GM18526 (cell line): ENCODE measurements around the gene SYT1.

ENCODE experiments used
- POLR2A ChIP-seq: IDR thresholded peaks from 3 replicates; pipeline ENCODE4 v1.6.1; 2011; ENCODE audit not compliant: insufficient read length; ENCODE audit errors: extremely low read depth

SYT1 gene

DNA sequence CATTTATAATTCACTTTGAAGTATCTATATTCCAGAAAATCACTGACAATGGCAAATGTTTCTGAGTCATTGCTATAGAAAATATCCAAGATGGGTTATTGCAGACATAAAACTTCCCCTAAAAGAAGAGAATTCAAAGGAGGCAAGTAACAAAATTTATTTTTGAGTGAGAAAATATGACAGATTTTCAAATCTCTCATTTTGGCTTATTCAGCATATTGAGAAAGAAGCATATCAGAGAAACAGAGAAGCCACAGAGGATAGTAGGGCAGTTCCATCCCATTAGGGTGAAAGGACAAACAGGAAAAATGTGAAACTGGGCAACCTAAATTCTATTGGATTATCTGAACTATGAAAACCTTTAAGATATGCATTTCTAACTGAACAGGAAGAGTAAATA, 85.0 kb downstream of the SYT1 start:
- no peak for TF ChIP-seq POLR2A

DNA sequence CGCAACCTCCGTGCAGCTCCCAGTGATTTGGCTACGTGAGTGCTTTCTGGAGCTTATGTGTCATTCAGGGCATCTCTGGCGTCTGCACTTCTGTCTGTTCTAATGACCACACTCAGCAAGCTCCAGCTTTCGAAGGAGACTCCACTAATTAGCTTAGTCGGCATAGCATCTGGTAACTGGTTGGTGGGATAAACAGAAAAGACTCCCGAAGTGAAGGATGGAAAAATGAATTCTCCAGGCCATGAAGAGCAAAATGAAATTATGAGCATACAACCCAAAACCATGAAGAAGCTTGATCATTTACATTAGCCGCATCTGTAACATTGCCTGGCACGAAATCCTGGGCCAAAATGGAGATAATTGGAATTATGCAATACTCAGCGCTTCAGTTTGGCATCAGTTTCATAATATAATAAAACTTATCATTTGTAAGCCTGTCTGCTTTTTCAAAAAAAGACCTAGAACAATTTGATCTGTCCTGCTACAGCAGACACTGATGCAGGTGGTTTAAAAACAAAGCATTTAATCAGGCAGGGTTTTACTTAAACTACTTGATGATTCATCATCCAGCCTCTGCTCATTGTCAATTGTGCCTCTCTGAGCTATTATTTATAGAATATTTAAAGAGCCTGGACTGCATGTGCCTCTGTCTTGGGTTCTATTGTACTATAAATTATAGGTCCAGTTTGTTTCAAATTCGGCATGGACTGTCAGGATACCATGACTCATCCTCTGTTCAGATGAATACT, 87.4 kb downstream of the SYT1 start:
- TF ChIP-seq POLR2A = no peak

DNA sequence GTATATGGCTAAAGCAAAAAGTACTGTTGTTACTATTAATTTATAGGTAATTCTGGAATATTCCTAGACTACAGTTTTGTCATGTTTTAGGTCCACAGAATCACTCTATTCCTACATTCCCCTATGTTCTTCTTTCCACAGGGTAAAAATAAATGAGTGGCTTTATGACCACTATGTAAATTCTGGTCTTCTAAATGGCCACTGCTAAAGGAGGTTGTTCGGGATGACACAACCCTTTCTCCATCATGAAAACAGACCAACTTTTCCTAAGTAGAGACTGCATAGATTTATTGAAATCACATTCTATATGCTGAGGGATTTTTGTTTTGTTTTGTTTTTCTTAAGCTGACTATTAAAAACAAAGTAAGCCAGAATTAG, 88.0 kb downstream of the SYT1 start:
- no peak for TF ChIP-seq POLR2A

- no peak for TF ChIP-seq POLR2A
Measured at GRCh38 chr12:78958941-78959340, 94.4 kb downstream of the SYT1 start.

GRCh38 chr12:78959556-78959955, 95.0 kb downstream of the SYT1 start:
- TF ChIP-seq POLR2A = no peak

DNA sequence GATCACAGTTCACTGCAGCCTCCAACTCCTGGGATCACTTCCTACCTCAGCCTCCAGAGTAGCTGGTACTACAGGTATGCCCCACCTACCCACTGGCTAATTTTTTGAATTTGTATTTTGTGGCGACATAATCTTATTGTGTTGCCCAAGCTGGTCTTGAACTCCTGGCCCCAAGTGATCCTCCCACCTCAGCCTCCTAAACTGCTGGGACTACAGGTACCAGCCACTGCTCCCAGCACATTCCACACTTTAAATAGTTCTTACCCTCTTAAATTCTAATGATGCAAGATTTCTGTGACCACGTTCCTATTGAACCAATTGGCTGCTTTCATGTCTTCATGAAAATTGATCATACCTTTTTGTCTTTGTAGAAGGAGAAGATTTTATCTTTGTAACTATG, 96.6 kb downstream of the SYT1 start:
- no peak for TF ChIP-seq POLR2A

GRCh38 chr12:78963439-78964227, 99.1 kb downstream of the SYT1 start:
- TF ChIP-seq POLR2A = no peak

GRCh38 chr12:78964521-78964920, 99.9 kb downstream of the SYT1 start:
- no peak for TF ChIP-seq POLR2A

GRCh38 chr12:78966062-78966461, 101.5 kb downstream of the SYT1 start:
- no peak for TF ChIP-seq POLR2A

- no peak for TF ChIP-seq POLR2A
Measured at GRCh38 chr12:78966926-78967325, 102.4 kb downstream of the SYT1 start.

DNA sequence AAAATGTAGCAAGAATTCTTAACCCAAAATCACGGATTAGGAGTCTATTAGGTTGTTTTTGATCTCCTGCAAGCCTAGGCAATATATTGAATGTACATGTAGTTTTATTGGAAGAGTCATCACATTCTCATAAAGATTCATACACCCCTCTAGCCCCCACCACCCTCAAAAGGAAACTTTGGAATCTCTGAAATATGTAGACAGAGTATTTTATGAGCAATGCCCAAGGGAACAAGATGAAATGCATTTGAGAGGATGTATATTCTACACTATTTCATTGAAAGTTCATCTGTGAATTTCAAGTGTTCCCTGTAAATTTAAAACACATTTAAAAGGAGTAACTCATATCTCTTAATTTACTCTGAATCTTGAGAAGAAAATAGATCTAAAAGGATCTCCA, 103.7 kb downstream of the SYT1 start:
- TF ChIP-seq POLR2A = no peak

DNA sequence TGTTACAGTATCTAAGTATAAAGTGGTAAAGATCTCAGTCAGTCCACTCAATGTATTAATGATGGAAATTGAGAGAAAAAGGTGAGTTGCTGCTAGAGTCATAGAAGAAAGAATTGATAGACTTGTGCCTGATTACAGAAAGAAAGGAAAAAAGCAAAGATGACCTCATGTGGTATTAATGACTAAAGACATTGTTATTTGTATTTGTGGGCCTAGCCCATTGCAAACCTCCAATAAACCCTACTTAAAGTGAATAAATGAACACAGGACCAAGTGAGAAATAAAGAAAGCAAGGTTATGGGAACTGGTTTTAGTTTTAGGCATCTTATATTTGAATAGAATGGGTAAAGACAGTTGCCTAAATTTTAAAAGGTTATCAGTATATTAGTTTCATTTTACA, 105.5 kb downstream of the SYT1 start:
- no peak for TF ChIP-seq POLR2A

DNA sequence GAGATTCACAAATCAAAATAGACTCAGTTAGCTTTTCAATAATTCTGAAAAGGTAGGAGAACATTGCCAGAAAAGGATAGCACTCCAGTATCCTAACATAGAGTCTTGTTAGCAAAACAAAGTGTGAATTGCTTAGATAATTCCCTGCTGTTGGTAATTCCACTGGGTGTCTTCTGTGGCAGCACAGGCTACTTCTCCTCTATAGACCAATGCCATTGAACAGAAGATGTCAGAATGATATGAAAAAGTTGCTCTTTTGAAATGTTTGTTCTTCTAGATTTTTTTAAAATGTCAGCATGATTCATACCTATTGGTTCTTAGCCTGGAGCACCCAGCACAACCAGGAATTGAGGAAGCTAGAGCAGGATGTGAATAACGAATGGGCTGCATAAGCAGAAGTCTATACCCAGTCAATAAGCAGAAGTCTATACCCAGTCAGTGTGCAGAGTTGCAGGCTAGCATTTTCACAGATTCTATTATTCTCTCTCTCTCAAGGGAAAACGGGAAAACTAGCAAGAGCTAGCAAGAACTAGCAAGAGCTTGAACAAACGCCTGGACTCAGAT, 112.8 kb downstream of the SYT1 start:
- no peak for TF ChIP-seq POLR2A

- TF ChIP-seq POLR2A = no peak
Measured at GRCh38 chr12:78994168-78994791, 129.7 kb downstream of the SYT1 start.

GRCh38 chr12:79000501-79000900, 135.9 kb downstream of the SYT1 start:
- no peak for TF ChIP-seq POLR2A

DNA sequence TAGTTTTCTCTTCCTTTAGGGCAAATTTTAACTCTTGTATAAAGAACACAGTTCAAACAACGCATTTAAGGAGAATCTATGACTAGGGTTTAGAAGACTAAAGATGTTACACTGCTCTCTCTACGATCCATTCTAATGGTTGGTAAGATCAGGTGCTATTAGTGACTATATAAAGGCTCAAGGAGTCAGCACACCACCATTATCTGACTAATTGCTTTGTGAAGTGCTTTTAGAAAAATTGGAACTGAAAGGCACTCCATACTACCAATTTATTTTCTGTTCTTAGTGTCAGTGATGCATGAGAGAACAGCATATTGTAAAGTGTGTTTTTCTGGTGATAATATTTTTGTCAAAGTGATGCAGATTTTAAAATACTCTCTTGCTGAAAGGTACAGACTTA, 136.8 kb downstream of the SYT1 start:
- no peak for TF ChIP-seq POLR2A
